ENCODE measurements around the gene JUN.

JUN gene

GRCh38 chr1:58754073-58754613 lies 29.7 kb downstream of the JUN start:
- no peak overlapping the region for H3K4me3 ChIP-seq (ENCODE audit: low read depth, low read length)
- no peak for DNase-seq (ENCODE audit: low read depth)
- TF ChIP-seq CTCF (IDR thresholded peaks at IDR 0.05; ENCODE audit: insufficient read depth, low read depth, low read length, missing control alignments) = no peak

GRCh38 chr1:58753431-58753866 lies 30.4 kb downstream of the JUN start:
- H3K4me3 ChIP-seq (ENCODE audit: low read depth, low read length) = no peak overlapping the region
- no peak for TF ChIP-seq CTCF (IDR thresholded peaks at IDR 0.05; ENCODE audit: insufficient read depth, low read depth, low read length, missing control alignments)
- DNase-seq (ENCODE audit: low read depth) = no peak

GRCh38 chr1:58749646-58750045 lies 34.2 kb downstream of the JUN start:
- DNase-seq (ENCODE audit: low read depth) = no peak
- H3K4me3 ChIP-seq (ENCODE audit: low read depth, low read length) = no peak overlapping the region
- TF ChIP-seq CTCF (IDR thresholded peaks at IDR 0.05; ENCODE audit: insufficient read depth, low read depth, low read length, missing control alignments) = no peak

GRCh38 chr1:58748666-58749065 lies 35.2 kb downstream of the JUN start:
- no peak for DNase-seq (ENCODE audit: low read depth)

GRCh38 chr1:58746757-58747156 lies 37.1 kb downstream of the JUN start:
- DNase-seq (ENCODE audit: low read depth) = no peak
- no peak for TF ChIP-seq CTCF (IDR thresholded peaks at IDR 0.05; ENCODE audit: insufficient read depth, low read depth, low read length, missing control alignments)
- no peak overlapping the region for H3K4me3 ChIP-seq (ENCODE audit: low read depth, low read length)

More at GRCh38 chr1:58748666-58749065, 35.2 kb downstream of the JUN start:
- no peak for TF ChIP-seq CTCF (IDR thresholded peaks at IDR 0.05; ENCODE audit: insufficient read depth, low read depth, low read length, missing control alignments)
- H3K4me3 ChIP-seq (ENCODE audit: low read depth, low read length) = no peak overlapping the region

GRCh38 chr1:58746182-58746581 lies 37.7 kb downstream of the JUN start:
- no peak overlapping the region for H3K4me3 ChIP-seq (ENCODE audit: low read depth, low read length)
- TF ChIP-seq CTCF (IDR thresholded peaks at IDR 0.05; ENCODE audit: insufficient read depth, low read depth, low read length, missing control alignments) = no peak
- no peak for DNase-seq (ENCODE audit: low read depth)

GRCh38 chr1:58745666-58746065 lies 38.2 kb downstream of the JUN start:
- TF ChIP-seq CTCF (IDR thresholded peaks at IDR 0.05; ENCODE audit: insufficient read depth, low read depth, low read length, missing control alignments) = no peak
- DNase-seq (ENCODE audit: low read depth) = no peak
- no peak overlapping the region for H3K4me3 ChIP-seq (ENCODE audit: low read depth, low read length)
